ENCODE measurements around the gene MS4A6E.
"Not testable (repeated sequence)": the region's sequence is repeated elsewhere in the genome, so short reads cannot be mapped to it uniquely, and the experiment has no call there.

MS4A6E gene

GRCh38 chr11:60301178-60301577 is 25.9 kb upstream of the MS4A6E start:
- no peak for DNase-seq (ENCODE audit: low read depth)
- no peak for TF ChIP-seq CTCF (IDR thresholded peaks at IDR 0.05; ENCODE audit: low read depth, low read length)
- TF ChIP-seq MYC (IDR thresholded peaks at IDR 0.05; ENCODE audit: low read depth, low read length) = no peak
- no peak for TF ChIP-seq MAX (IDR thresholded peaks at IDR 0.05; ENCODE audit: low read depth, low read length)
- TF ChIP-seq POLR2A (IDR thresholded peaks at IDR 0.05; ENCODE audit: extremely low read depth, insufficient read length) = no peak
- no peak overlapping the region for H3K4me3 ChIP-seq (ENCODE audit: low read depth, low read length)

GRCh38 chr11:60301884-60302283 is 25.2 kb upstream of the MS4A6E start:
- DNase-seq (ENCODE audit: low read depth); H3K4me3 ChIP-seq (ENCODE audit: low read depth, low read length): not testable (repeated sequence)

GRCh38 chr11:60303661-60304060 is 23.4 kb upstream of the MS4A6E start:
- TF ChIP-seq MAX (IDR thresholded peaks at IDR 0.05; ENCODE audit: low read depth, low read length) = no peak
- no peak for TF ChIP-seq POLR2A (IDR thresholded peaks at IDR 0.05; ENCODE audit: extremely low read depth, insufficient read length)
- TF ChIP-seq MYC (IDR thresholded peaks at IDR 0.05; ENCODE audit: low read depth, low read length) = no peak
- TF ChIP-seq CTCF (IDR thresholded peaks at IDR 0.05; ENCODE audit: low read depth, low read length) = no peak
- no peak for DNase-seq (ENCODE audit: low read depth)
- no peak overlapping the region for H3K4me3 ChIP-seq (ENCODE audit: low read depth, low read length)

GRCh38 chr11:60305906-60306619 is 21.0 kb upstream of the MS4A6E start:
- no peak for DNase-seq (ENCODE audit: low read depth)
- no peak for TF ChIP-seq MAX (IDR thresholded peaks at IDR 0.05; ENCODE audit: low read depth, low read length)
- TF ChIP-seq MYC (IDR thresholded peaks at IDR 0.05; ENCODE audit: low read depth, low read length) = no peak
- no peak for TF ChIP-seq POLR2A (IDR thresholded peaks at IDR 0.05; ENCODE audit: extremely low read depth, insufficient read length)
- TF ChIP-seq CTCF (IDR thresholded peaks at IDR 0.05; ENCODE audit: low read depth, low read length) = no peak
- H3K4me3 ChIP-seq (ENCODE audit: low read depth, low read length) = no peak overlapping the region

- TF ChIP-seq POLR2A (IDR thresholded peaks at IDR 0.05; ENCODE audit: extremely low read depth, insufficient read length) (no peak), MAX (IDR thresholded peaks at IDR 0.05; ENCODE audit: low read depth, low read length) (no peak), CTCF (IDR thresholded peaks at IDR 0.05; ENCODE audit: low read depth, low read length) (no peak), MYC (IDR thresholded peaks at IDR 0.05; ENCODE audit: low read depth, low read length) (no peak)
- DNase-seq (ENCODE audit: low read depth) = no peak
- H3K4me3 ChIP-seq (ENCODE audit: low read depth, low read length) = no peak overlapping the region
Observed at GRCh38 chr11:60307507-60308195, 19.4 kb upstream of the MS4A6E start.

- H3K4me3 ChIP-seq (ENCODE audit: low read depth, low read length) = no peak overlapping the region
- TF ChIP-seq MAX (IDR thresholded peaks at IDR 0.05; ENCODE audit: low read depth, low read length) (no peak), MYC (IDR thresholded peaks at IDR 0.05; ENCODE audit: low read depth, low read length) (no peak), POLR2A (IDR thresholded peaks at IDR 0.05; ENCODE audit: extremely low read depth, insufficient read length) (no peak), CTCF (IDR thresholded peaks at IDR 0.05; ENCODE audit: low read depth, low read length) (no peak)
- peak; percentile 7 for DNase-seq (ENCODE audit: low read depth)
Observed at GRCh38 chr11:60310407-60310998, 16.6 kb upstream of the MS4A6E start.

Measured in NB4 (cell line).